HL-60 (cell line): Measurements from ENCODE around the gene ZC3H14.

Source experiments
- DNase-seq, 2 experiments: peaks; one replicate each; pipeline ENCODE4 v3.0.0-alpha.2; 2010 to 2020; ENCODE audit warnings: low read depth in 1 of 2, low spot score in 1 of 2
- H3K27ac ChIP-seq: fragments of 250-450 bp; sonication (Bioruptor Pico); replicated peaks from 2 replicates; pipeline ENCODE4 v1.5.1; 2020; ENCODE audit warnings: mild to moderate bottlenecking, moderate library complexity
- H3K27me3 ChIP-seq: fragments of 250-450 bp; sonication (Bioruptor Pico); 2 replicates; pipeline ENCODE4 v1.5.1; 2021; ENCODE audit warnings: mild to moderate bottlenecking, moderate library complexity; ENCODE audit not compliant: insufficient read depth, poor library complexity, severe bottlenecking
- H3K4me3 ChIP-seq: replicated peaks from 2 replicates; pipeline ENCODE4 v1.5.1; 2011; ENCODE audit warnings: mild to moderate bottlenecking, control low read depth, low read length; ENCODE audit not compliant: insufficient read depth
- GABPA ChIP-seq: IDR thresholded peaks from 2 replicates; pipeline ENCODE4 v1.6.1; 2012; ENCODE audit warnings: low read depth
- POLR2AphosphoS5 ChIP-seq: IDR thresholded peaks from 2 replicates; pipeline ENCODE4 v1.6.1; 2012; ENCODE audit warnings: low read depth
- SPI1 ChIP-seq: IDR thresholded peaks from 2 replicates; pipeline ENCODE4 v1.6.1; 2012; ENCODE audit warnings: low read depth, mild to moderate bottlenecking, borderline replicate concordance
- TF ChIP-seq, protein P1 (sequence below): IDR thresholded peaks from one replicate; pipeline ENCODE4 v1.5.1; 2011; ENCODE audit warnings: low read length, control low read depth, inconsistent platforms; ENCODE audit not compliant: insufficient read depth
- TF ChIP-seq, protein P2 (sequence below): IDR thresholded peaks from 2 replicates; pipeline ENCODE4 v1.6.1; 2012; ENCODE audit warnings: low read depth; ENCODE audit not compliant: insufficient replicate concordance

Gene ZC3H14

DNA sequence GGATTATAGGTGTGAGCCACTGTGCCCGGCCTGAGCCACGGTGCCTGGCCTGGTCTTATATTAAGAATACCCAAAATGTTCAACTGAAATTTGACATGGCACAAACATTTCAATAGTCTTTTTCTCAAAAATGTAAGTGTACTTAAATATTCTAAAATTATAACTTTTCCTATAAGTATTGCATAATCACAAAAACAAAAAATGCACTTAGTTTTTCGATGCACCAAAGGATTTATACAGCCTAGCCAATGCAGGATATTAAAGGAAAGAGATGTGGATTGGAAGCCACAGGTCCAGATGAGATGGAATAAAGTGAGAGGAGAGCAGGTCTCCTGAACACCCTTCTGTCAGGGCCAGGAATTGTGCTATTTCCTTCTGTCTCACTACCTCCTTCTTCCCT, 62.8 kb downstream of the ZC3H14 start:
- Histone ChIP-seq H3K27ac (no peak overlapping the region), H3K27me3 (no peaks in the 10 kb centered on the region), H3K4me3 (no peak overlapping the region)
- no peak for DNase-seq
- no peak for TF ChIP-seq POLR2AphosphoS5
- TF ChIP-seq, protein P1, sequence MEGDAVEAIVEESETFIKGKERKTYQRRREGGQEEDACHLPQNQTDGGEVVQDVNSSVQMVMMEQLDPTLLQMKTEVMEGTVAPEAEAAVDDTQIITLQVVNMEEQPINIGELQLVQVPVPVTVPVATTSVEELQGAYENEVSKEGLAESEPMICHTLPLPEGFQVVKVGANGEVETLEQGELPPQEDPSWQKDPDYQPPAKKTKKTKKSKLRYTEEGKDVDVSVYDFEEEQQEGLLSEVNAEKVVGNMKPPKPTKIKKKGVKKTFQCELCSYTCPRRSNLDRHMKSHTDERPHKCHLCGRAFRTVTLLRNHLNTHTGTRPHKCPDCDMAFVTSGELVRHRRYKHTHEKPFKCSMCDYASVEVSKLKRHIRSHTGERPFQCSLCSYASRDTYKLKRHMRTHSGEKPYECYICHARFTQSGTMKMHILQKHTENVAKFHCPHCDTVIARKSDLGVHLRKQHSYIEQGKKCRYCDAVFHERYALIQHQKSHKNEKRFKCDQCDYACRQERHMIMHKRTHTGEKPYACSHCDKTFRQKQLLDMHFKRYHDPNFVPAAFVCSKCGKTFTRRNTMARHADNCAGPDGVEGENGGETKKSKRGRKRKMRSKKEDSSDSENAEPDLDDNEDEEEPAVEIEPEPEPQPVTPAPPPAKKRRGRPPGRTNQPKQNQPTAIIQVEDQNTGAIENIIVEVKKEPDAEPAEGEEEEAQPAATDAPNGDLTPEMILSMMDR: no peak
- no peak for TF ChIP-seq SPI1
- TF ChIP-seq, protein P2, sequence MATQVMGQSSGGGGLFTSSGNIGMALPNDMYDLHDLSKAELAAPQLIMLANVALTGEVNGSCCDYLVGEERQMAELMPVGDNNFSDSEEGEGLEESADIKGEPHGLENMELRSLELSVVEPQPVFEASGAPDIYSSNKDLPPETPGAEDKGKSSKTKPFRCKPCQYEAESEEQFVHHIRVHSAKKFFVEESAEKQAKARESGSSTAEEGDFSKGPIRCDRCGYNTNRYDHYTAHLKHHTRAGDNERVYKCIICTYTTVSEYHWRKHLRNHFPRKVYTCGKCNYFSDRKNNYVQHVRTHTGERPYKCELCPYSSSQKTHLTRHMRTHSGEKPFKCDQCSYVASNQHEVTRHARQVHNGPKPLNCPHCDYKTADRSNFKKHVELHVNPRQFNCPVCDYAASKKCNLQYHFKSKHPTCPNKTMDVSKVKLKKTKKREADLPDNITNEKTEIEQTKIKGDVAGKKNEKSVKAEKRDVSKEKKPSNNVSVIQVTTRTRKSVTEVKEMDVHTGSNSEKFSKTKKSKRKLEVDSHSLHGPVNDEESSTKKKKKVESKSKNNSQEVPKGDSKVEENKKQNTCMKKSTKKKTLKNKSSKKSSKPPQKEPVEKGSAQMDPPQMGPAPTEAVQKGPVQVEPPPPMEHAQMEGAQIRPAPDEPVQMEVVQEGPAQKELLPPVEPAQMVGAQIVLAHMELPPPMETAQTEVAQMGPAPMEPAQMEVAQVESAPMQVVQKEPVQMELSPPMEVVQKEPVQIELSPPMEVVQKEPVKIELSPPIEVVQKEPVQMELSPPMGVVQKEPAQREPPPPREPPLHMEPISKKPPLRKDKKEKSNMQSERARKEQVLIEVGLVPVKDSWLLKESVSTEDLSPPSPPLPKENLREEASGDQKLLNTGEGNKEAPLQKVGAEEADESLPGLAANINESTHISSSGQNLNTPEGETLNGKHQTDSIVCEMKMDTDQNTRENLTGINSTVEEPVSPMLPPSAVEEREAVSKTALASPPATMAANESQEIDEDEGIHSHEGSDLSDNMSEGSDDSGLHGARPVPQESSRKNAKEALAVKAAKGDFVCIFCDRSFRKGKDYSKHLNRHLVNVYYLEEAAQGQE: no peak
- TF ChIP-seq GABPA: no peak

DNA sequence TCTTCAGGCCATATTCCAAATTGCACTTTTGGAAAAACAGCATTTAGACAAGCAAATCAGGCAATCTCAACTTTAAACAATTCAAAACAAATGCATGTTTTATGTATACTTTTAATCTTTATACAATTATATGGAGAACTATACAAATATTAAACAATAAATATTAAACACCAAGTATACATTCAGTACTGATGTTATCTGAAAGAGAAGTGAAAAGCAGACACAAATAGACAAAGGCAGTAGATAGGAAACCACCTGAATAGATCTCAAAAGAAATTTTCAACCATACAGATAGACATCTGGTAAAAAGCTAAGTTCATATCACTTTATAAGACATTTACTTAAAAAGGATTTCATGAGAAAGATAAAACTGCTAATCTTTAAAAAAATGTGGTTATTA, 65.2 kb downstream of the ZC3H14 start:
- TF ChIP-seq SPI1 (no peak), GABPA (no peak), POLR2AphosphoS5 (no peak)
- TF ChIP-seq, protein P2: no peak
- TF ChIP-seq, protein P1: no peak
- Histone ChIP-seq H3K27me3 (no peaks in the 10 kb centered on the region), H3K27ac (no peak overlapping the region), H3K4me3 (no peak overlapping the region)
- DNase-seq: no peak

DNA sequence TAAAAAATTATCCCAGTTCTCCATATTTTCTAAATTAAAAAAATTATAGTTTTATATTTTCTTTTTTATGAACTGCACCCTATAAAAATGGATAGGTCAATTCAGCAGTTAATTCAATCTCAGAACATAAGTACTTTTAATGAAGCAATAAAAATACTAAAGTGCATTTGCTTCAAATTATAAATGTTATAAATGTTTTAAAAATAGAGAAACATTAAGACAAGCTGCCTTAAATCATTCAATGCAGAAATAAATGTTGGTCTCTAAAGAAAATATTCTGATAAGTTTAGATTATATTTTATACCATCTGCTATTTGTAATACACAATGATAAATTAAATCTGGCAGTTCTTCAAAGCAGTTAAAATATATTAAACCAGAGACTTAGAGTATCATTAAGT, 65.6 kb downstream of the ZC3H14 start:
- TF ChIP-seq, protein P1: no peak
- TF ChIP-seq POLR2AphosphoS5: no peak
- no peak for TF ChIP-seq GABPA
- TF ChIP-seq SPI1: no peak
- Histone ChIP-seq H3K27me3 (no peaks in the 10 kb centered on the region), H3K27ac (no peak overlapping the region), H3K4me3 (no peak overlapping the region)
- no peak for DNase-seq

DNA sequence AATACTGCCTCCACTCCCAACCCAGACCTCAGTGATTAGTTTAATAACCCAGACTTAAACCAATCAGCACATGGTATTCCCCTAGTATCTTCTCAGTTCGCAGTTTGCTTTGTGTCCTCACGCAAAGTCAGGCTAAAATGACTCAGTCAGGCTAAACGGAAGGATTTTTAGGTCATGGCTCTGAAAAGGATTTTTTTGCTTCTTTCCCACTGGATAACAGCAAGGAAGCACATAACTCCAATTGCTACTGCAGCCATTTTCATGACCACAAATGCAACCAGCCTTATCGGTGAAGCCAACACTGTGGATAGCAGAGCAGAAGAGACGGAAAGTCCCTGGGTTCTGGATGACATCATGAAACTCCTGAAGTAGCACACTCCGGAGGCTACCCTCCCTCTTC, 67.7 kb downstream of the ZC3H14 start:
- H3K4me3 ChIP-seq: no peak overlapping the region
- no peak for DNase-seq
- no peak for TF ChIP-seq POLR2AphosphoS5
- TF ChIP-seq, protein P2: no peak
- no peak for TF ChIP-seq SPI1
- no peak for TF ChIP-seq GABPA
- TF ChIP-seq, protein P1: no peak
- H3K27me3 ChIP-seq: no peaks in the 10 kb centered on the region
- no peak overlapping the region for H3K27ac ChIP-seq
